Endothelial cell of umbilical vein (primary cell): Measurements from ENCODE around the gene RDH14.

Experiments used
- CTCF ChIP-seq, 2 donors: IDR thresholded peaks; 1 replicate in 1 of 2; 2 replicates in 1 of 2; pipeline ENCODE4 v1.5.1; 2011; ENCODE audit warnings: low read length in 2 of 2, mild to moderate bottlenecking in 2 of 2, moderate library complexity in 2 of 2, control low read depth in 1 of 2, inconsistent platforms in 1 of 2, low read depth in 1 of 2; ENCODE audit not compliant: insufficient read depth in 1 of 2; ENCODE audit errors: extremely low read depth in 1 of 2
- EZH2 ChIP-seq: IDR thresholded peaks from 2 replicates; pipeline ENCODE4 v1.6.1; 2012; ENCODE audit warnings: borderline replicate concordance, low read depth, mild to moderate bottlenecking, moderate library complexity, low read length, inconsistent platforms; ENCODE audit not compliant: severe bottlenecking
- GATA2 ChIP-seq: IDR thresholded peaks from 2 replicates; pipeline ENCODE4 v1.7.0; 2011; ENCODE audit warnings: low read depth, mild to moderate bottlenecking, moderate library complexity, mixed read lengths, low read length; ENCODE audit not compliant: insufficient read length, insufficient read depth
- MAX ChIP-seq: IDR thresholded peaks from 2 replicates; pipeline ENCODE4 v1.6.1; 2011; ENCODE audit not compliant: insufficient read depth, insufficient read length
- POLR2A ChIP-seq: IDR thresholded peaks from 2 replicates; pipeline ENCODE4 v1.6.1; 2012; ENCODE audit warnings: low read depth, mild to moderate bottlenecking, control low read depth, low read length

DNA sequence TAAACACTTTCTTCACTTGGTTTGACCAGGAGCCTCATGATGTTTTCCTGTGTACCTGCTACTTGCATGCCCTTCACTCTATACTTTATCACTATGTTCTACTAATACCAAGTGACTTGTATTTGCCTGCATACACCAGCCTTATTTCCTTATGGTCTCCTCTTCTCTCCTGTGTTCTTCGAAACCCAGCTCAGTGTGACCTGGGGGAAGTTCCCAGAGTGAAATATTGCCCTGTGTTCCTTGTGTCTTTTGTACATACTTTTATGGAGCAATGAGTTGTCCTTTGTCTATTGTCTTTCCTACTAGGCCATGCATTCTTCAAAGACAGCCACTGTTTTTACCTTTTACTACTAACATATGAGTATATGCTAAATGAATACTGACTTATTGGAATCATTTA is 28.3 kb upstream of the RDH14 start:
- no peak for TF ChIP-seq POLR2A
- TF ChIP-seq EZH2, result no peak
- TF ChIP-seq CTCF (IDR thresholded peaks at IDR 0.05; ENCODE audit: extremely low read depth in 1 of 2, insufficient read depth in 1 of 2, low read depth in 1 of 2, low read length in 2 of 2), result no peak
- no peak for TF ChIP-seq MAX
- TF ChIP-seq GATA2, result no peak
